CD4-positive, alpha-beta T cell (primary cell): ENCODE results near the gene CTNNA3. TPM values are rescaled to one million over a fixed set of nuclear protein-coding genes. Genes with fewer than 3 reads are reported as not detected.
A peak's percentile ranks its signal among the peaks of the same experiment; 100 is the strongest.

Experiments used
- ATAC-seq: fragments of 200-7000 bp; cut with Tn5 transposase; one replicate; pipeline ENCODE4 v1.10.0; 2022; ENCODE audit warnings: mild to moderate bottlenecking; ENCODE audit not compliant: poor library complexity
- CTCF ChIA-PET: fragments of 350-600 bp; sonication (Branson Sonifier 250); formaldehyde crosslinking; loops from one replicate; lab custom pipeline; 2021; ENCODE audit warnings: antibody characterized with exemption, inconsistent platforms; lab: Charles Lee
- POLR2A ChIA-PET: fragments of 350-600 bp; sonication (Branson Sonifier 250); formaldehyde crosslinking; loops from one replicate; lab custom pipeline; 2021; ENCODE audit warnings: antibody characterized with exemption, inconsistent platforms; lab: Charles Lee
- DNase-seq, 14 experiments: peaks; one replicate each; pipeline ENCODE4 v3.0.0-alpha.2; 2013 to 2020; ENCODE audit warnings: mixed read lengths in 2 of 14
- H3K27ac ChIP-seq, 2 donors: one replicate each; pipeline versions ENCODE4 v1.5.1 to v1.7.0; 2013; ENCODE audit warnings: low read length in 2 of 2, low read depth in 1 of 2, mild to moderate bottlenecking in 1 of 2
- H3K27me3 ChIP-seq, 2 experiments: 1 replicate in 1 of 2; 2 replicates in 1 of 2; pipeline versions ENCODE4 v1.6.1 to v1.7.0; 2013; ENCODE audit warnings: low read length in 2 of 2, control low read depth in 1 of 2, mild to moderate bottlenecking in 1 of 2, moderate library complexity in 1 of 2; ENCODE audit not compliant: insufficient read depth in 2 of 2, control insufficient read depth in 1 of 2
- H3K36me3 ChIP-seq: one replicate; pipeline ENCODE4 v1.6.1; 2013; ENCODE audit warnings: low read length, control low read depth; ENCODE audit not compliant: insufficient read depth
- H3K4me1 ChIP-seq: one replicate; pipeline ENCODE4 v1.6.1; 2013; ENCODE audit warnings: low read length, control low read depth; ENCODE audit not compliant: insufficient read depth
- H3K4me3 ChIP-seq: one replicate; pipeline ENCODE4 v1.5.1; 2013; ENCODE audit warnings: mild to moderate bottlenecking, low read length, moderate library complexity
- H3K9me3 ChIP-seq, 2 experiments: 1 replicate in 1 of 2; 2 replicates in 1 of 2; pipeline versions ENCODE4 v1.6.1 to v1.7.0; 2013; ENCODE audit warnings: low read length in 2 of 2, mild to moderate bottlenecking in 2 of 2, control low read depth in 1 of 2, moderate library complexity in 1 of 2; ENCODE audit not compliant: control insufficient read depth in 1 of 2, insufficient read depth in 1 of 2
- H3K27ac Mint-ChIP-seq: one replicate; pipeline ENCODE4 v1.8.0; 2020; ENCODE audit warnings: mixed read lengths
- H3K27me3 Mint-ChIP-seq: one replicate; pipeline ENCODE4 v1.8.0; 2021; ENCODE audit warnings: mixed read lengths
- H3K36me3 Mint-ChIP-seq: one replicate; pipeline ENCODE4 v1.8.0; 2021; ENCODE audit warnings: low read depth, mixed read lengths
- H3K4me1 Mint-ChIP-seq: one replicate; pipeline ENCODE4 v1.8.0; 2021; ENCODE audit warnings: low read depth, mixed read lengths
- H3K4me3 Mint-ChIP-seq: one replicate; pipeline ENCODE4 v1.8.0; 2020; ENCODE audit warnings: mild to moderate bottlenecking, mixed read lengths
- H3K9me3 Mint-ChIP-seq: one replicate; pipeline ENCODE4 v1.8.0; 2020; ENCODE audit warnings: mixed read lengths
- intact Hi-C, 2 experiments: fragments of 100-400 bp; cut with DNase I in 1 of 2; cut with micrococcal nuclease in 1 of 2; formaldehyde crosslinking; loops; one replicate each; pipeline versions ENCODE4 v1.15.1 to v1.9.0; 2023 to 2025; cut with DNase I, micrococcal nuclease
- total RNA-seq, 174 experiments: library from RNA in 2 of 174; stranded (reverse) in 2 of 174; gene quantifications; one replicate each; pipeline ENCODE4 v1.2.3 and lab custom pipeline; 2021 to 2026
- TF ChIP-seq, protein P1 (sequence below): fragments of 200-600 bp; IDR thresholded peaks from one replicate; pipeline ENCODE4 v1.8.0; 2022; ENCODE audit warnings: antibody characterized with exemption, mild to moderate bottlenecking

The CTNNA3 gene
- total RNA-seq, 2 experiments from 2014 or later, result 0.80 TPM; not detected in 1

DNA sequence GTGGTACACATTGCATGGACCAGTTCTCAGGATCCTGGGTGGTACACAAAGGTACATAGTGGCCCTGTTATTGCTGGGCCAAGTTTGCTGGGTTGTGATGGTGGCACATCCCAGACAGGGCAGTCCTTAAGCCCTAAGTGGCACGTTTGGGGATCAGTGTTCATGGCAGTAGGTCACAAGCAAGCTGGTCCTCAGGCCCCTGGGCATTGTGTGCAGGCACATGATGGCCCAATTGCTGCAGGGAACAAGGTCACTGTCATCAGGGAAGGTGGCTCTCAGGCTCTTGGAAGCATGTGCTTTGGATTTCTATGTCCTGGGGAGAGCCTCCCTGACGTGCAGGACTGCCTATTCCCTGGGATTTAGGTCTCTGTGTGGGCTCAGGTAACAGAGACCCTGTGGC lies 1182.5 kb downstream of the CTNNA3 start:
- H3K4me3 ChIP-seq, result no peak overlapping the region
- POLR2A ChIA-PET, result no interaction called here

DNA sequence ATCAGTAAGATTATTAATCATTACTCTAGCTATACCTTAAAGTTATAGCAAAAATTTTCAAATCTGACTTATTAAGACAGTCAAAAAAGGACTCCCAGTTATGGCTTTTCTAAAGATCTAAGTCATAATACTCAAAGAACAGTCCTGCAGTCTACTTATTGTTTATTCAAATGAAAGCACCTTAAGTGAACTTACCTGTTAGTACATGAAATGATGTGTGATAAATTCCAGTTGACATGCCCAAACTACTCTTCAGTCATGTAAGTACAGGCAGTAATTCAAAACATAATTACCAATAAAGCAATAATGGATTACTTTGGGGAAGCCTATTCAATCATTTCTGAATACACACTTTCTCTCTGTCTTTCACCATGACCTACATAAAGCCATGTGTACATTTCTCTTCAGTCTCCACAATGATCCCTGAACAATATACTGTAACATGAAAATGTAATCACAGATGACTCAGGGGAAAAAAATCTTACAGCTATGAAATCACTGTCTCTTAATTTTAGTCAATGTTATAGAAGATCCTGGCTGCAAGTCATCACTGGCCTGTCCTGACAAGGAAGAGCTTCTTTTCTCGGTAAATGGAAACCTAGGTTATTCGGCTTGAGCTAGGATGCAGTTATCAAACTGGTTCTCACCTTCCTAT lies 1190.9 kb downstream of the CTNNA3 start:
- Histone ChIP-seq H3K27me3 (no peaks in the 10 kb centered on the region), H3K36me3 (no peaks in the 10 kb centered on the region), H3K4me1 (no peaks in the 10 kb centered on the region), H3K27ac (no peak overlapping the region), H3K4me3 (no peak overlapping the region), H3K9me3 (no peaks in the 10 kb centered on the region)
- POLR2A ChIA-PET, result no interaction called here
- TF ChIP-seq, protein P1, sequence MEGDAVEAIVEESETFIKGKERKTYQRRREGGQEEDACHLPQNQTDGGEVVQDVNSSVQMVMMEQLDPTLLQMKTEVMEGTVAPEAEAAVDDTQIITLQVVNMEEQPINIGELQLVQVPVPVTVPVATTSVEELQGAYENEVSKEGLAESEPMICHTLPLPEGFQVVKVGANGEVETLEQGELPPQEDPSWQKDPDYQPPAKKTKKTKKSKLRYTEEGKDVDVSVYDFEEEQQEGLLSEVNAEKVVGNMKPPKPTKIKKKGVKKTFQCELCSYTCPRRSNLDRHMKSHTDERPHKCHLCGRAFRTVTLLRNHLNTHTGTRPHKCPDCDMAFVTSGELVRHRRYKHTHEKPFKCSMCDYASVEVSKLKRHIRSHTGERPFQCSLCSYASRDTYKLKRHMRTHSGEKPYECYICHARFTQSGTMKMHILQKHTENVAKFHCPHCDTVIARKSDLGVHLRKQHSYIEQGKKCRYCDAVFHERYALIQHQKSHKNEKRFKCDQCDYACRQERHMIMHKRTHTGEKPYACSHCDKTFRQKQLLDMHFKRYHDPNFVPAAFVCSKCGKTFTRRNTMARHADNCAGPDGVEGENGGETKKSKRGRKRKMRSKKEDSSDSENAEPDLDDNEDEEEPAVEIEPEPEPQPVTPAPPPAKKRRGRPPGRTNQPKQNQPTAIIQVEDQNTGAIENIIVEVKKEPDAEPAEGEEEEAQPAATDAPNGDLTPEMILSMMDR, result no peak
- no peak for DNase-seq
- no peak overlapping the region for H3K27ac Mint-ChIP-seq
- H3K4me1 Mint-ChIP-seq, result no peaks in the 10 kb centered on the region
- CTCF ChIA-PET, result no interaction called here
- peaks cover 3% of the 10 kb centered on the region for H3K9me3 Mint-ChIP-seq
- intact Hi-C loops, result no loop called here
- H3K4me3 Mint-ChIP-seq, result no peak overlapping the region
- ATAC-seq, result no peak
- H3K27me3 Mint-ChIP-seq, result no peaks in the 10 kb centered on the region
- no peaks in the 10 kb centered on the region for H3K36me3 Mint-ChIP-seq

More for the DNA sequence above, 1182.5 kb downstream of the CTNNA3 start:
- intact Hi-C loops, result no loop called here
- ATAC-seq (no peak), DNase-seq (peak in 1 of 14 experiments; percentile 2)
- CTCF ChIA-PET, result no interaction called here
- no peak overlapping the region for H3K4me3 Mint-ChIP-seq
- H3K4me1 Mint-ChIP-seq, result no peaks in the 10 kb centered on the region
- no peaks in the 10 kb centered on the region for H3K27me3 Mint-ChIP-seq
- H3K27ac ChIP-seq, result no peak overlapping the region
- TF ChIP-seq, protein P1, result no peak
- H3K9me3 Mint-ChIP-seq, result peaks cover 4% of the 10 kb centered on the region
- no peak overlapping the region for H3K27ac Mint-ChIP-seq
- H3K9me3 ChIP-seq, result peaks cover 0 to 4% of the 10 kb centered on the region in 2 experiments
- no peaks in the 10 kb centered on the region for H3K4me1 ChIP-seq
- H3K27me3 ChIP-seq, result no peaks in the 10 kb centered on the region
- H3K36me3 ChIP-seq, result no peaks in the 10 kb centered on the region
- no peaks in the 10 kb centered on the region for H3K36me3 Mint-ChIP-seq

DNA sequence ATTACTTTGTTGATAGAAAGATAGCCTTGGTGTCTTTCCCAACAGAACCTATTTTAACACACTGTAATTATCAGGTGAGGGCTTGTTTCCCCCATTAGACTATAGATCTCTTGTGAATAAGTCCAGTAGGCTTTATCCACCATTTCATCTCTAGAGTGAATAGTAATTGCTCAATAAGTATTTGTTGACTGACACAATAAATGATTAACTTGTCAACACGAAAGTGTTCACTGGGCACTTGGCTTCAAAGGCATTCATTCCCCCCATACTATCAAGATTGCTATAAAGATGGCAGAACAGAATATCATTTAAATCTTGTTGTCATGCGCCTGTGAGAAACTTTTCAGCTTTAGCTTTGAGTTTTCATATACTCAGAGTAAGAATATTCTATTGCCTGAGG lies 1194.6 kb downstream of the CTNNA3 start:
- no peaks in the 10 kb centered on the region for H3K27me3 Mint-ChIP-seq
- Histone ChIP-seq H3K27ac (no peak overlapping the region), H3K4me1 (no peaks in the 10 kb centered on the region), H3K27me3 (no peaks in the 10 kb centered on the region), H3K4me3 (no peak overlapping the region), H3K36me3 (no peaks in the 10 kb centered on the region), H3K9me3 (no peaks in the 10 kb centered on the region)
- H3K9me3 Mint-ChIP-seq, result peaks cover 3% of the 10 kb centered on the region
- no peak overlapping the region for H3K27ac Mint-ChIP-seq
- ATAC-seq (no peak), DNase-seq (no peak)
- CTCF ChIA-PET, result no interaction called here
- no peaks in the 10 kb centered on the region for H3K4me1 Mint-ChIP-seq
- intact Hi-C loops, result no loop called here
- TF ChIP-seq, protein P1, result no peak
- POLR2A ChIA-PET, result no interaction called here
- H3K36me3 Mint-ChIP-seq, result no peaks in the 10 kb centered on the region
- H3K4me3 Mint-ChIP-seq, result no peak overlapping the region
